ENCODE measurements around the gene ANTXR2. TPM values are rescaled to one million over a fixed set of nuclear protein-coding genes. Genes with fewer than 3 reads are reported as not detected.

ANTXR2 gene
- polyA plus RNA-seq, 1 of the 3 experiments (the other 2 are of a cell fraction) = 48.8 TPM

DNA sequence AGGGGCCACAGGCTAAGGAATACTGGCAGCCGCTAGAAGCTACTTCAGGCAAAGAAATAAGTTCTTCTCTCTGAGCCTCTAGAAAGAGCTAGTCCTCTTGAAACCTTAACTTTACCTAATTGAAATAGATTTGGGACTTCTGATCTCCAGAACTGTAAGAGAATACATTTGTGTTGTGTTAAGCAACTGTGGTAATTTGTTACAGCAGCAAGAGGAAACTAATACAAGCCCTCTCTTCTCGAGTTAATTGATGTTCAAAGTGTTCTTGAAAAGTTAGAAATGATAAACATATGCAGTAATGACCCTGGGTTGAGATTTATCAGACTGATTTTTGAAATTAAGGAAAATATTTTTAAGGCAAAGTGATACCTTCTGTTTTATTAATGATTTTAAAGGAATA is 172.8 kb downstream of the ANTXR2 start:
- ChIA-PET POLR2A (no interaction called here), CTCF (no interaction called here)
- TF ChIP-seq FOXM1 (IDR thresholded peaks at IDR 0.05; ENCODE audit: low read depth) (no peak), JUND (IDR thresholded peaks at IDR 0.05) (no peak), NFIC (IDR thresholded peaks at IDR 0.05; ENCODE audit: borderline replicate concordance) (no peak)
- TF ChIP-seq, protein P1, sequence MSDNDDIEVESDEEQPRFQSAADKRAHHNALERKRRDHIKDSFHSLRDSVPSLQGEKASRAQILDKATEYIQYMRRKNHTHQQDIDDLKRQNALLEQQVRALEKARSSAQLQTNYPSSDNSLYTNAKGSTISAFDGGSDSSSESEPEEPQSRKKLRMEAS (IDR thresholded peaks at IDR 0.05; ENCODE audit: low read depth) = no peak
- no peaks in the 10 kb centered on the region for H3K9me2 ChIP-seq
- H3K9ac ChIP-seq = no peak overlapping the region
- H3F3A ChIP-seq (replicated peaks; ENCODE audit: insufficient read depth) = peaks cover 9% of the 10 kb centered on the region
- H3K4me2 ChIP-seq = no peak overlapping the region
- WGBS (ENCODE audit: low lambda C conversion rate) = 78% methylated on average over 2 of the region's 2 CpGs
- H3K4me1 ChIP-seq (ENCODE audit: control insufficient read depth in 1 of 2, insufficient read depth in 2 of 2, low read depth in 1 of 2, low read length in 1 of 2) = no peaks in the 10 kb centered on the region; a peak in 1 of 4 replicates
- H3K79me2 ChIP-seq (ENCODE audit: insufficient read depth) = no peaks in the 10 kb centered on the region
- no peaks in the 10 kb centered on the region for H4K20me1 ChIP-seq (ENCODE audit: insufficient read depth)
- H3K27me3 ChIP-seq (ENCODE audit: insufficient read depth) = no peaks in the 10 kb centered on the region
- H2AFZ ChIP-seq (ENCODE audit: low read depth) = no peak overlapping the region
- no peak overlapping the region for H3K27ac ChIP-seq (ENCODE audit: low read depth in 2 of 2, low read length in 1 of 2)
- no peak for DNase-seq
- H3K4me3 ChIP-seq (ENCODE audit: low read depth in 2 of 2, low read length in 1 of 2) = no peak overlapping the region
- no peaks in the 10 kb centered on the region for H3K9me3 ChIP-seq
- H3K36me3 ChIP-seq (replicated peaks in 1 of 2; ENCODE audit: control insufficient read depth in 1 of 2, insufficient read depth in 2 of 2, low read length in 1 of 2) = peaks cover 13 to 43% of the 10 kb centered on the region in 2 experiments

DNA sequence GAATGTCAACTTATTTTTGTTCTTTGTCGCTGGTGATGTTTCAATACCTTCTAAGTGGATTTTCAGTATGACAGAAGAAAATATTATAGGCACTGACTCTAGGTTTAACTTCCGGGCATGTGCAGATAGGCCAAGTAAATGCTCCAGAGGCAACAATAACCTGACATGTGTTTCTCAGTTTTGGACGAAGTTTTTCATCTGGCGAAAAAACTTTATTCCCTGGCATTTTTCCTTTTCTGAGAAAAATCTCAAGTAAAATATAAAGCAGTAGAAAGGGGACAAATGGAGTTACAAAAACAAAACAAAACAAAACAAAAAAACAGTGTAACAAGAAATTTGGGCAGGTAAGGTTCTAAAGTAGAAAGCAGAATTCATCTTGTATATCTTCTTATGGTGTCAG is 173.5 kb downstream of the ANTXR2 start:
- H3K9me2 ChIP-seq = no peaks in the 10 kb centered on the region
- no peaks in the 10 kb centered on the region for H3K27me3 ChIP-seq (ENCODE audit: insufficient read depth)
- no peak overlapping the region for H3K9ac ChIP-seq
- no peak overlapping the region for H3K27ac ChIP-seq (ENCODE audit: low read depth in 2 of 2, low read length in 1 of 2)
- CTCF ChIA-PET = no interaction called here
- no peak overlapping the region for H2AFZ ChIP-seq (ENCODE audit: low read depth)
- H3F3A ChIP-seq (replicated peaks; ENCODE audit: insufficient read depth) = peaks cover 13% of the 10 kb centered on the region
- no peak overlapping the region for H3K4me2 ChIP-seq
- no peak for DNase-seq
- H3K9me3 ChIP-seq = no peaks in the 10 kb centered on the region
- no peaks in the 10 kb centered on the region for H3K79me2 ChIP-seq (ENCODE audit: insufficient read depth)
- POLR2A ChIA-PET = no interaction called here
- WGBS (ENCODE audit: low lambda C conversion rate) = 92% methylated on average over 4 of the region's 4 CpGs
- no peak overlapping the region for H3K4me3 ChIP-seq (ENCODE audit: low read depth in 2 of 2, low read length in 1 of 2)
- TF ChIP-seq CHD2 (IDR thresholded peaks at IDR 0.05; ENCODE audit: low read length, partially characterized antibody) = no peak
- no peak for TF ChIP-seq NFIC (IDR thresholded peaks at IDR 0.05; ENCODE audit: borderline replicate concordance)
- TF ChIP-seq FOXJ3 (CRISPR knock-in tag; IDR thresholded peaks at IDR 0.05) = no peak
- no peak for TF ChIP-seq RXRA (IDR thresholded peaks at IDR 0.05; ENCODE audit: borderline replicate concordance, low read depth)
- TF ChIP-seq TAF1 (IDR thresholded peaks at IDR 0.05; ENCODE audit: borderline replicate concordance, low read depth, low read length) = no peak
- no peak for TF ChIP-seq MXI1 (IDR thresholded peaks at IDR 0.05; ENCODE audit: low read depth, low read length)
- TF ChIP-seq JUND (IDR thresholded peaks at IDR 0.05) = no peak
- no peak for TF ChIP-seq ELF1 (IDR thresholded peaks at IDR 0.05)
- TF ChIP-seq POLR2AphosphoS5 (IDR thresholded peaks at IDR 0.05; ENCODE audit: low read depth, low read length) = no peak
- H4K20me1 ChIP-seq (ENCODE audit: insufficient read depth) = no peaks in the 10 kb centered on the region
- peaks cover 6 to 36% of the 10 kb centered on the region in 2 experiments for H3K36me3 ChIP-seq (replicated peaks in 1 of 2; ENCODE audit: control insufficient read depth in 1 of 2, insufficient read depth in 2 of 2, low read length in 1 of 2)
- H3K4me1 ChIP-seq (ENCODE audit: control insufficient read depth in 1 of 2, insufficient read depth in 2 of 2, low read depth in 1 of 2, low read length in 1 of 2) = no peaks in the 10 kb centered on the region; a peak in 1 of 4 replicates

DNA sequence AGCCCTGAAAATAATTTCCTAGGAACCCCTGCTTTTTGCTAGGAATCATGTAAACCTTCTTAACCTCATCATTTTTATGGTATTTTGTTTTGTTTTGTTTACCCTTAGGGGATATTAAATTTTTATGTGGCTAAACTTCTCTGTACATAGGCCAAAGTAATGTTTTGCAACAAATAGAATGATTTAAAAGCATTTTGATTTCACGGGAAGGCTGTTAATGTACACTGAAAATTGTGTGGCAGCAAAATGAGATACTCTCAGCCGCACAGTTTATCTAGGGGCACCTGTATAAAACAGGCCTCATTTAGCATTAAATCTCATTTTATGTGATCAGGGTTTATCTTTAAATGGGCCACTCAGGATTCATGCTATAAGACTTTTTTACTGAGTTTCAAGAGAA is 175.0 kb downstream of the ANTXR2 start:
- no peaks in the 10 kb centered on the region; a peak in 1 of 4 replicates for H3K4me1 ChIP-seq (ENCODE audit: control insufficient read depth in 1 of 2, insufficient read depth in 2 of 2, low read depth in 1 of 2, low read length in 1 of 2)
- no peak overlapping the region for H3K27ac ChIP-seq (ENCODE audit: low read depth in 2 of 2, low read length in 1 of 2)
- H3F3A ChIP-seq (replicated peaks; ENCODE audit: insufficient read depth) = peaks cover 13% of the 10 kb centered on the region
- H3K9me3 ChIP-seq = no peaks in the 10 kb centered on the region
- no peak for DNase-seq
- H3K36me3 ChIP-seq (replicated peaks in 1 of 2; ENCODE audit: control insufficient read depth in 1 of 2, insufficient read depth in 2 of 2, low read length in 1 of 2) = peaks cover 3 to 24% of the 10 kb centered on the region in 2 experiments
- CTCF ChIA-PET = interaction anchor here (0.7 kb wide), 2 partner anchors 11 to 203 kb away, joined by 3 read pairs; no protein-coding TSS in a partner anchor
- H3K27me3 ChIP-seq (ENCODE audit: insufficient read depth) = no peaks in the 10 kb centered on the region
- H3K4me3 ChIP-seq (ENCODE audit: low read depth in 2 of 2, low read length in 1 of 2) = no peak overlapping the region
- TF ChIP-seq FOSL2 (IDR thresholded peaks at IDR 0.05; ENCODE audit: borderline replicate concordance, low read depth) (no peak), TCF12 (IDR thresholded peaks at IDR 0.05) (no peak), TEAD4 (IDR thresholded peaks at IDR 0.05; ENCODE audit: borderline replicate concordance, insufficient read depth) (no peak), GABPA (IDR thresholded peaks at IDR 0.05; ENCODE audit: low read depth) (no peak), JUND (IDR thresholded peaks at IDR 0.05) (no peak), RCOR1 (IDR thresholded peaks at IDR 0.05; ENCODE audit: low read length) (no peak)
- TF ChIP-seq, protein P2, sequence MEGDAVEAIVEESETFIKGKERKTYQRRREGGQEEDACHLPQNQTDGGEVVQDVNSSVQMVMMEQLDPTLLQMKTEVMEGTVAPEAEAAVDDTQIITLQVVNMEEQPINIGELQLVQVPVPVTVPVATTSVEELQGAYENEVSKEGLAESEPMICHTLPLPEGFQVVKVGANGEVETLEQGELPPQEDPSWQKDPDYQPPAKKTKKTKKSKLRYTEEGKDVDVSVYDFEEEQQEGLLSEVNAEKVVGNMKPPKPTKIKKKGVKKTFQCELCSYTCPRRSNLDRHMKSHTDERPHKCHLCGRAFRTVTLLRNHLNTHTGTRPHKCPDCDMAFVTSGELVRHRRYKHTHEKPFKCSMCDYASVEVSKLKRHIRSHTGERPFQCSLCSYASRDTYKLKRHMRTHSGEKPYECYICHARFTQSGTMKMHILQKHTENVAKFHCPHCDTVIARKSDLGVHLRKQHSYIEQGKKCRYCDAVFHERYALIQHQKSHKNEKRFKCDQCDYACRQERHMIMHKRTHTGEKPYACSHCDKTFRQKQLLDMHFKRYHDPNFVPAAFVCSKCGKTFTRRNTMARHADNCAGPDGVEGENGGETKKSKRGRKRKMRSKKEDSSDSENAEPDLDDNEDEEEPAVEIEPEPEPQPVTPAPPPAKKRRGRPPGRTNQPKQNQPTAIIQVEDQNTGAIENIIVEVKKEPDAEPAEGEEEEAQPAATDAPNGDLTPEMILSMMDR (IDR thresholded peaks at IDR 0.05) = no peak
- H4K20me1 ChIP-seq (ENCODE audit: insufficient read depth) = no peaks in the 10 kb centered on the region
- no peak overlapping the region for H3K9ac ChIP-seq
- POLR2A ChIA-PET = no interaction called here
- H3K9me2 ChIP-seq = no peaks in the 10 kb centered on the region
- H2AFZ ChIP-seq (ENCODE audit: low read depth) = no peak overlapping the region
- 97% methylated on average over 2 of the region's 2 CpGs for WGBS (ENCODE audit: low lambda C conversion rate)
- no peaks in the 10 kb centered on the region for H3K79me2 ChIP-seq (ENCODE audit: insufficient read depth)
- H3K4me2 ChIP-seq = no peak overlapping the region
